Activated CD4-positive, CD25-positive, alpha-beta regulatory T cell treated with anti-CD3 and anti-CD28 coated beads, Interleukin-2, amount 50 U/mL, for 24 hours (primary cell): ENCODE results near the gene OR2K2.
"Not testable (repeated sequence)": the region's sequence is repeated elsewhere in the genome, so short reads cannot be mapped to it uniquely, and the experiment has no call there.

ENCODE experiments used
- ATAC-seq, 2 donors: fragments of 150-1000 bp; cut with Tn5 transposase; one replicate each; pipeline ENCODE4 v1.10.0; 2021; ENCODE audit warnings: mild to moderate bottlenecking in 1 of 2, moderate library complexity in 1 of 2

The OR2K2 gene, protein sequence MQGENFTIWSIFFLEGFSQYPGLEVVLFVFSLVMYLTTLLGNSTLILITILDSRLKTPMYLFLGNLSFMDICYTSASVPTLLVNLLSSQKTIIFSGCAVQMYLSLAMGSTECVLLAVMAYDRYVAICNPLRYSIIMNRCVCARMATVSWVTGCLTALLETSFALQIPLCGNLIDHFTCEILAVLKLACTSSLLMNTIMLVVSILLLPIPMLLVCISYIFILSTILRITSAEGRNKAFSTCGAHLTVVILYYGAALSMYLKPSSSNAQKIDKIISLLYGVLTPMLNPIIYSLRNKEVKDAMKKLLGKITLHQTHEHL

DNA sequence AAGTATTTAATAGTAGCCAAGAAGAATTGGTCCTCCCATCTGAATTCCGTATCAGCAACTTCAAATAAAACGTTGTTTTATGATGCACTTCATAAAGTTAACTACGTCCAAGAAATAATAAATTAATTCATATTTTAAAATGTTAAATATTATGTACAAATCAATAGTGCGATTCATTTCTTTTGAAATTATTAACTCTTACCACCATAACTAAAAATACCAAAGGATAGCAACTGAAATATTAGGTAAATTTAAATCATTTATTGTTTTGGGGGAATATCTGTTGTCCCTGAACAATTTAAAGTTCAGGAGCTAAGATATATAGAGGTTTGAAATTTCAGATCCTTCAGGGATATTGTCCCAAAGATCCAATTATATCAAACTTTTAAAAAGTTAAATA, at the start of gene OR2K2:
OR2K2 (minus strand) TSS at position 101 of the 400 bp plus-strand sequence. CDS start 1,791 bp downstream, outside the sequence.
- ATAC-seq = no peak

DNA sequence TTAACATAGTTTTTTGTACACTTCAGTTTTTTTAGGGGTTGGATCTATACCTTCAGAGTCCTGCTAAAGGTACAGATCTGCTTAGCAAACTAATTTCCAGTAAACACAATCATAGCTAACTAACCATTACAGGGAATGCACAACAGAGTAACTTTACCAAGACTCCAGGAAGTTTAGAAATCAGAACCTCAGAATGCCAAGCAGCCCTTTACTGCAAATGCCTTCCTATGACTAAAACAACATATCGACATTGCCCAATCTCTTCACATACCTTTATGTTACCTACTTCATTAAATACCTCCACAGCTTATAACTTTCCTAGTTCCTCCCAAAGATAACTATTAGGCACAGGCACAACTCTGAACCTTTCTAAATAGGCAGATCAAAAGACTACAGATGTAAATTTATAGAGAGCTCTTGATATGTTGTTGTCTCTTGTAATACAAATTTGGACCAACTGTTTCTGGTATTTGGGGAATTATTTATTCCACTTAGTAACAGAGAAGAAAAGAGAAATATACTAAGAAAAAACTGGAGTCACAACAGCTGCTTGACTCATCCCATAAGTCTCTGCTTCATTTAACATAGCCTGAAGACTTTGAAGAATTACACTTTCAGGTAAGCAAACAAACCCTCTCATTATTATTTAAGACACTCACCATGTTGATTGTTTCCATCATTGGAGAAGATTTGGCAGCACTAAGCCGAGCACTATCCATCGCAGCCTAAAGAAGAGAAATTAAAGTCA, 46.0 kb upstream of the OR2K2 start:
- ATAC-seq = no peak

DNA sequence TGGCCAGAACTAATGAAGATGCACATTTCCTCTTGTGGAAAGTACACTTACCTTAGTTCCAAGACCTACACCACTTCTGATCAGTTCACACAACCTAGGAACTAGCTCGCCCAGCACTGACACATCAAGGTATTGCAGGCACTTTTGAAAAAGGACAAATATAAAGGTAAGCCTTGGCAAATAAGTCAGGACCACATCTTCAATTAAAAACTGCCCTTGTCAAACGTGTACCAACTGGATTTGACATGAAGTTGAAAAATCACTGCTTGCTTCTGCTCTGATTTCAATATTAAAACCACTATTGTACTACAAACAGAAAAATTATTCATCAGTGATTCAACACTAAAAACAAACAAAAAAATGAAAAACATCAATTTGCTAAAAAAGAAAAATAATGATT, 45.0 kb upstream of the OR2K2 start:
- no peak for ATAC-seq

DNA sequence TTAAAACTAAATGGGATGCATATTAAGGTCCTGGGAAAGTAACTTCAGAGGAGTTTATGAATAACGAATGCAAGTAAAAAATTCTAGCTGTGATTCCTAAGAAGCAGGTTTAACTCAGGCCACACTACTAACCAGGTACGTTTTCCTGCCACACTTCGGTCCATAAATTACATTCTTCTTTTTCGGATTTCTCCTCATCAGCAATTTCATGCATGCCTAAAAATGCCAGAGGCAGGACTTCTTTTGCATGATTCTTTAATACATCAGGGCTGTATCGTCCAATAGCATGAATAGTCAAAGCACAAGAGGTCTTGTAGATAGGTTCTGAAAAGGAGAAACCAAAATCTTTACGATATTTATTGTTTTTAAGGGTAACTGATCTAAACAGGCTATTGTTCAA, 42.3 kb upstream of the OR2K2 start:
- no peak for ATAC-seq

DNA sequence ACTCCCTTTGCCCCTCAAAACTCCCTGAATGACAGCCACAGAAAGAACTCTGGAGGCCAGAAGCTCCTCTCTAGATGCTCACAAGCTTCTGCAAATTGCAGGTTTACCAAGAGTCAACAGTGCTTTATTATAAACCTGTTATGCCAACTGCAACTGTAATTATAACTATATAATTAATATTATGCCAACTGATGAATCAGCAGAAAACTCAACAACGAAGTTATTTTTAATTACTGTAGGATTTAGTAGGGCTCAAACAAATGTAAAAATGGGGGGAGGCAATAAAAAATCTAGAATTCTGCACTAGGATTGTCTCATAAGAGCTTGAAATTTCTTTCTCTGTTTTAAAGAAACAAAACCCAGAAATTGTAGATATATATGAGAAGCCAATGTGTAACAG, 37.0 kb upstream of the OR2K2 start:
- no peak for ATAC-seq

DNA sequence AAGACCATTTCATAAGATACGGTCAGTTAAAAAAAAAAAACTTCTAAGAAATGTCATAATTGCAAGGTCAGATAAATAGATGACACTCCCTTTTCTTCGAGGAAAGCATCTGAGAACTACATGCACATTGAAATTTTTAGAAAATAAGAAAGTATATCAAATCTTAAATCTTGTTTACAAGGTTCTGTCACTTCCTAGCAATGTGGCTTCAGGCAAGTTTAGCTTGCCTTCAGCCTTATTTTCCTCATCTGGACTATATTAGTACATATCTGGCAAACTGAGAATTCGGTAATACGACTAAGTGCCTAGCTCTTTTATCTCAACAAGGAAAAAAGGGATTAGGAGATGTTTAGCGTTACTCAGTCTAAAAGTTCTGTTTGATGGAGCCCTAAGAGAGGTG, 32.5 kb upstream of the OR2K2 start:
- ATAC-seq = no peak

DNA sequence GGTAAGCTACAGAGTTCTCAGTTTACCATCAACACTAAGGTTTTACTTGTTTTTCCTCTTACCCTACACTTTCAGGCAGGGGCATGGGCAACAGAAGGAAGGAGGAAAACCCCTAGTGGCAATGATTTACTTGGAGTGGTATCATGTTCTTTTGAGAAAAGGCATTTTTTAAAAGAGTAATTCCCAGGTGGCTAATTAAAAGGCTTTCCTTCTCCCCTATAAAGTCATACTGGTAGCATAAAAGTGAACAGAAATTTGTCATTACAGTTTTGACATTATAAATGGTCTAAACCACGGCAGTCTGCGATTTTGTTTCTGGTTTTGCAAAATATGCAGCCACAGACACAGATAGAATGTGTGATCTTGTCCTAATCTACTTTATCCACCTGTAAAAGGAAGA, 30.9 kb upstream of the OR2K2 start:
- ATAC-seq = no peak

DNA sequence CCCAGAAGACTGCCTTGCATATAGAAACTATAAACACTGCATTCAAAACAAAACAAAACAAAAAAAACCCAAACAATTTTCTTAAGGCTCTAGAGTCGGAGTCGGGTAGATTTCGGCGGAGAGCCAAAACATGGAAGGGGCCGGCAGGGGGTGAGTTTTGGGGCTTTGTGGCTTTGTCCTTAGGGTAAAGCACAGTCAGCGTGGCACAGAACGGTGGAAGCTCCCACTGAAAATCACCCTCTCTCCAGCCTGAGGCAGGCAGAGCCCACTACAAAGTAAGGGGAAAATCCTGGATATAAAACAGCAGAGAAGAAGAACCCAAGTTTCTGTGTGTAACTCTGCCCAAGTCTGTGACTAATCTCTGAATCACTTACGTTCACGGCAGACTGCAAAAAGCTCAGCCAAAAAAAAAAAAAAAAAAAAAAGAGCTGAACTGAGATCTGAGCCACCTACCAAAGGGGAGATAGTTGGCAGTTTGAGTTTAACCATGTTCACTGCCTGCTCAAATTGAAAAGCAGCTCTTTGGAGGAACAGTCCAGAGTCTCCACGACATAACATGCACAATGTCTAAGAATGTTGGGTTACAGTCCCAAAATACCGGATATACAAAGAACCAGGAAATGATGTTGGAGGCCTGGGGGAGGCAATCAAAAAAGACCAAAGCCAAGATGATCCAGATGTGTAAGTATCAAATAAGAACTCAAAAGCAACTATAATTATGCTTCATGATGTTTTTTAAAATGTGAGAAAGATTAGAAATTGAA, 26.6 kb upstream of the OR2K2 start:
- peak; percentile 56 to 73 for ATAC-seq

DNA sequence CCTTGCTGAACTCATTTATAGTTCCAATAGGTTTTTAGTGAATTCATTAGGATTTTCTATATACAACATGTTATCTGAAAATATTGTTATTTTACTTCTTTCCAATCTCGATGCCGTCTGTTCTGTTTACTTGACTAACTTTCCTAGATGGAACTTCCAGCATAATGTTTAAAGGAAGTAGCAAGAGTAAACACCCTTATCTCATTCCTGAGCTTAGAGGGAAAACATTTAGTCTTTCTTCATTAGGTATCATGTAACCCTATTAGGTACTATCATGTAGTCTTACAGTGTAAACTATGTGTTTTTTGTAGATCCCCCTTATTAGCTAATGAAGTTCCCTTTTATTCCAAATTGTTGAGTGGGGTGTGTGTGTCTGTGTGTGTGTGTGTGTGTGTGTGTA, 22.5 kb upstream of the OR2K2 start:
- no peak for ATAC-seq

DNA sequence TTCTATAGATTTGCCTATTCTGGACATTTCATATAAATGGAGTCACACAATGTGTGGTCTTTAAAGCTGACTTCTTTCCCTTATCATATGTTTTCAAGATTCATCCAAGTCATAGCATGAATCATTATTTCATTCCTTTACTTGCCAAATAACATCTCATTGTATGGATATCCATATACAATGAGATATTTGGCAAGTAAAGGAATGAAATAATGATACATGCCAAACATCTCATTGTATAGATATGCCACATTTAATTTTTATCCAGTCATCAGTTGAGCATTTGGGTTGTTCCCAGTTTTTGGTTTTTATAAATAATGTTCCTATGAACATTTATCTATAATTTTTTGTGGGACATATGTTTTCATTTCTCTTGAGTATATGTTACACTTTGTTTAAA, 20.5 kb upstream of the OR2K2 start:
- ATAC-seq = no peak

DNA sequence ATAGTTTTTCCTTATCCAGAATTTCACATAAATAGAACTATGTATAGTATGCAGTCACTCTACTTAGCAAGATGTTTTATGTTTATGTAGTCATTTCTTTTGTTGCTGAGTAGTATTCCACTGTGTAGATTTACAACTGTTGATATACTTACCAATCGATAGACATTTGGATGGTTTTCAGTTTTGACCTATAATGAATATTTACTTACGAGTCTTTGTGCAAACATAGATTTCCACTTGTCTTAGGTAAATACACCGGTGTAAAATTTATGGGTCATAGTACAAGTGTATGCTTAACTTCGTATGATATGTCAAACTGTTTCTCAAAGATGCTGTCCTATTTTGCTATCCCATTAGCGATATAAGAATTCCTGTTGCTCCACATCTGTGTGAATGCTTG, 19.7 kb upstream of the OR2K2 start:
- ATAC-seq = no peak

DNA sequence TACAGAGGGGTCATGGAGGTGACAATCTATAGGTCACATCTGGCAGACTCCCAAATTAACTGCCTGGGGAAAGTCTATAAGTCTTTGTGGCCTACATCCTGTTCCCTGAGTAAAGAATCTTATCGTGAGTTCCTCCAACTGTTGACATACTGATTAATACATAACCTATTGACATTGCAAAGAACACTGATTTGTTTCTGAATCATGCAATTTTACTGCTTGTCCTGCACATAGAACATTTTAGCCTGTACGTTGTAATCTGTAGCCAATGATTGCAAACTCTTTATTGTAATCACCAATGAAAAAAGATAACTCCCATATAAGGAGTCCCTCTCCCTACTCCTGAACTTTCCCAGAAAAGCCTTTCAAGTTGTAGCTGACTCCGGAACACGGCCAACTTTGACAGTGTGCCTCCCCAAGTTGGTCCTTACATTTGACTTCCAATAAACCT, 18.8 kb upstream of the OR2K2 start:
- ATAC-seq = no peak

DNA sequence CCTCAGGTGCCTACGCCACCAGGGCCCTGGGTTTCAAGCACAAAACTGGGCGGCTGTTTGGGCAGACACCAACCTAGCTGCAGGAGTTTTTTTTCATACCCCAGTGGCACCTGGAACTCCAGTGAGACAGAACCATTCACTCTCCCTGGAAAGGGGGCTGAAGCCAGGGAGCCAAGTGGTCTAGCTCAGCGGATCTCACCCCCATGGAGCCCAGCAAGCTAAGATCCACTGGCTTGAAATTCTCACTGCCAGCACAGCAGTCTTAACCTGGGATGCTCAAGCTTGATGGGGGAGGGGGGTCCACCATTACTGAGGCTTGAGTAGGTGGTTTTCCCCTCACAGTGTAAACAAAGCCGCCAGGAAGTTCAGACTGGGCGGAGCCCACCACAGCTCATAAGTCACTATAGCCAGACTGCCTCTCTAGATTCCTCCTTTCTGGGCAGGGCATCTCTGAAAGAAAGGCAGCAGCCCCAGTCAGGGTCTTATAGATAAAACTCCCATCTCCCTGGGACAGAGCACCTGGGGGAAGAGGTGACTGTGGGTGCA, 4.4 kb upstream of the OR2K2 start:
- not testable (repeated sequence) for ATAC-seq

DNA sequence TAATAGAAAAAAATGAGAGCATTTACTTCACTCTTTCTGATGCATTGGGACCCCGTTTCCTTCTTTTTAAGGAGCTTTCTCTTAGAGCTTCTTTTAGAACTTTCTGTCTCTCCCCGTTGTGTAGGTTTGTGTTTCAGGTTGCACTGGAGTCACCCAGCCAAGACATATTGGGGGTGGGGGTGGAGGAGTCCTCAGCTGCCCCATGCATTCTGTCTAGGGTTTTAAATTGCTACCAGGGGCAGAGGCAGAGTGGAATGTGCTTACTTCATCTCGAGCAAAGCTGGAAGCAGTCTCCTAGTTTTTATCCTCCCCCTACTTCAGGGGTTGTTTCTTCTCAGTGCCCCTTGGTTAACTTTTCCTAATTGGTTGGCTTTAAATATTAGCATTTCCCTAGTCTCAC, 9.4 kb downstream of the OR2K2 start:
- no peak for ATAC-seq

DNA sequence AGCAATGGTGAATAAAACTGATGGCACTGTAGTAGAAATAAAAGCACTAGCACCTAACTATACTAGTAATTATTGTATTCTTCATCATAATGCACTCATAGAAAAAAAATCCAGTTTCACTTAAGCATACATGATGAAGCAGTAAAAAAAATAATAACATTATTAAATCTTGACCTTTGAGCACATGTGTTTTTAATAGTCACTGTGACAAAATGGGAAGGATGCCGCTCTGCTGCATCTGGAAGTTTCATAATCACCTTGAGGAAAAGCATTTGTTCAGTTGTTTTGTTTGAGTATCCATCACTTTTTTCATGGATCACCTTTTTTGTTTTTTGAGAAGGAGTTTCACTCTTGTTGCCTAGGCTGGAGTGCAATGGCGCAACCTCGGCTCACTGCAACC, 13.2 kb downstream of the OR2K2 start:
- ATAC-seq = no peak

DNA sequence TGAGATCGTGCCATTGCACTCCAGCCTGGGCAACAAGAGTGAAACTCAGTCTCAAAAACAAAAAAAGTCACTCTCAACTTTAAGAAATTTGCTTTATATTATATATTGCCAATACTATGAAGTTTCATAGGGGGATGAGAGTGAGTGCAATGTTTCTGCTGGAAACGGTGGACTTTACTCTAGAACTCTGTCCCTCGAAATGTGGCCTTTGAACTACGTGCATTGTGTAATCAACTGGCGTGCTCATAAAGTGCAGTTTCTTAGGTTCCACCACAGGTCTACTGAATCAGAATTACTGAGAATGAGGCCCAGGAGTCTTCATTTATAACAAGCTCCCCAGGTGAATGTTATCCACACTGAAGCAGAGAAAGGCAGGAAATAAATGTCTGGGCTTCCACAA, 24.1 kb downstream of the OR2K2 start:
- ATAC-seq = no peak

DNA sequence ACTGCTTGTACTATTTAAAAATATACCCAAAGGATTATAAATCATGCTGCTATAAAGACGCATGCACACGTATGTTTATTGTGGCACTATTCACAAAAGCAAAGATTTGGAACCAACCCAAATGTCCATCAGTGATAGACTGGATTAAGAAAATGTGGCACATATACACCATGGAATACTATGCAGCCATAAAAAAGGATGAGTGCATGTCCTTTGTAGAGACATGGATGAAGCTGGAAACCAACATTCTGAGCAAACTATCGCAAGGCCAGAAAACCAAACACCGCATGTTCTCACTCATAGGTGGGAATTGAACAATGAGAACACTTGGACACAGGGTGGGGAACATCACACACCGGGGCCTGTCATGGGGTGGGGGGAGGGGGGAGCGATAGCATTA, 26.0 kb downstream of the OR2K2 start:
- ATAC-seq = not testable (repeated sequence)

DNA sequence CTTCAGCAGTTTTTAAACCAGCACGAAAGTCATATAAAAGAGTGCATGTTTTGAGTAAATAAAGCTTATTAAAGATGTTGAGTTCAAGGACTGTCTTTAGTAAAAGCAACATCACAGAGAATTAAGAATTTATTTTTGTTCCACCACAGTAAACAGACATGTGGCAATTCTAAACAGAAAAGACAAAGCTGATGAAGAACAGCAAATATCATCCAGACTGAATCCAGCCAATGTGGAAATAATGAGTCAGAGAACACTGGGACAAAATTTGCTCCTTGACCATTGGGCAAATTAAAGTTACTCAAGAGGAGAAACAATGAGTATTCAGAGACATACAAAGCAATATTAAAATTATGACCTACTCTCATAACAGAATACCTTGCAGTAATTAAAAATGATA, 28.8 kb downstream of the OR2K2 start:
- no peak for ATAC-seq

DNA sequence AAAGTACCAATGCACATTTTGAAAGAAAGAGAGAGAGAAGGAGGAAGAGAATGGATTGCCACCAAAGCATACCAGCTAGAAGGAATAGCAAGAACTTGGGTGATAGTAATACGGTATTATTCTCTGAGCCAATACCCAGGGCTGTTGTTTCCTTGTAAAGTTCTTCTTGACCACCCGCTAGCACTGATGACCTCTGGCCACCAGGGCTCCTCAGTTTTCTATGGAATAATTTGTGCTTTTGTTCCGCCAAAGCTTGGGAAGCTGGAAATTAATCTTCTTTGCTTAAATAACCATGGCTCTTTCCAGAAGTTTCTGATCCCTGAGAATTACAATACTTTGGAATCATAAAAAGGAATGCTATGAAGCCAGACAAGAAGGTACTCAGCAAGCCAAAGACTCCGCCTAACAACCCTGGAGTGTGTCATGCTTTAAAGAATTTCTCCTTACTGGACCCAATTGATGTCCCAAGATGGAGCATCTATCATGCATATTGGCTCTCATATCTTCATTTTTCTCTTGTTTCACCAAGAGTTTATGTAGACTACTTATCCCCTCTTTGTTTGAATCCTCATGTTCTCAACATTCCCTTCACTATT, 29.8 kb downstream of the OR2K2 start:
- ATAC-seq = no peak

DNA sequence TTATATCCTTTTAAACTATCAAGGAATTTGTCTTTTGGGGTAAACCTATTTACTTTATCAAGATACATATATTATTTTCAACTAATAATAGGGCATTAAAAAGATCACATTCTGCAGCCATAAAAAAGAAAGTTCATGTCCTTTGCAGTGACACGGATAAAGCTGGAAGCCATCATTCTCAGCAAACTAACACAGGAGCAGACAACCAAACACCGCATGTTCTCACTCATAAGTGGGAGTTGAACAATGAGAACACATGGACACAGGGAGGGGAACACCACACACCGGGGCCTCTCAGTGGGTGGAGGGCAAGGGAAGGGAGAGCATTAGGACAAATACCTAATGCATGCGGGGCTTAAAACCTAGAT, 30.4 kb downstream of the OR2K2 start:
- not testable (repeated sequence) for ATAC-seq

DNA sequence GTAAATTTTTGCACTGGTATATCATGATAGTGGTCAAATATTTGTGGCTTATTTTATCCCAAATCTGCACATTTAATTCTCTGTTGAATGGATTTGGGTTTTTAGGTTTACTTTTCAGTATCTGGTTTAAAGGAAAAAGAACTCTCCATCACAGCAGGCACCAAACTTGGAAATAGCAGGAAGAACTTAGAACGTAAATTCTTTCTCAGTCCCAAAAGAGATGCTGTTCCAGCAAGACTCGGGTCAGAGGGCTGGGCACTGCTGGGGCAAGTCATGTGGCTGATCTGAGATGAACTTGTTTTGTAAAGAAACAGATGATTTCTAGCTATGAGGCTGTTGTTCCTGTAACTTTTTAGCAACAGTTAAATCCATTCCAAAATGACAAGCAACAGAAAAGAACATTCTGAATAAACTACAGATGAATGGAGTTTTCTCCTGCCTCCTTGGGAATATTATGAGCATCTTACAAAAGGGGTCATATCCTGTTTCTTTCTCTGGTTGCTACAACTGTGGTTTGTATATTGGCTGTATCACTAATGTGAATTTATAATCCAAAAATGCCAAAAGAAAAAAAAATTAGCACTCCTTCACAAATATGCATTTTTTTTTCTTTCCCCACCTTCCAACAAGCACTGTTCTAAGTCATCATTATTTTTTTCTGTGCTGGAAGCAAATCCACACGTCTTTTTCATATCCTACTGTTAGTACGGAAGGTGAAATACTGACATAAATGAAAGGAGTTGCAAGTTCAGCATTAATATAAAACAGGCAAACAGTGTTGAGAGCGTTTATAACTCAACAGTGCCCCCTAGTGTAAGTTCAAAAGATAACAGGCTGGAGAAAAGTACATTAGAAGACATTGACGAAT, 31.1 kb downstream of the OR2K2 start:
- no peak for ATAC-seq

DNA sequence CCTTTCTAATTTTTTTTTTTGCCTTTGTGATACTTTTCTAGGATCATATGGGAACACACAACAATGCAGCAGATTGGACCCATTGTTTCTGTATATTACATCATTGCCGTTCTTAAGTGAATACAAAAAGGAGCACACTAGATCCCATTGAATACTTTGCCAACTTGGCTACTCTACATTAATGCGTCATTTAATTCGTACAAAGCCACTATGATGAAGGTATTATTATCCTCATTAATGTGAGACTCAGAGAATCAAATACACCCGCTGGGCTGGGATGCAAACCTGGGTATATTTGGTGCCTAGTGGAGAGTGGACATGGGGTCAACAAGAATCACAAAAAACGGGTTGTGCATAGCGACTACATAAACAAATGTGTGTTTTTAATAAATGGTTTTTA, 31.9 kb downstream of the OR2K2 start:
- ATAC-seq = no peak
